Measurements from ENCODE around the gene ATL2.
"Not testable (repeated sequence)": the region's sequence is repeated elsewhere in the genome, so short reads cannot be mapped to it uniquely, and the experiment has no call there.

Gene ATL2

DNA sequence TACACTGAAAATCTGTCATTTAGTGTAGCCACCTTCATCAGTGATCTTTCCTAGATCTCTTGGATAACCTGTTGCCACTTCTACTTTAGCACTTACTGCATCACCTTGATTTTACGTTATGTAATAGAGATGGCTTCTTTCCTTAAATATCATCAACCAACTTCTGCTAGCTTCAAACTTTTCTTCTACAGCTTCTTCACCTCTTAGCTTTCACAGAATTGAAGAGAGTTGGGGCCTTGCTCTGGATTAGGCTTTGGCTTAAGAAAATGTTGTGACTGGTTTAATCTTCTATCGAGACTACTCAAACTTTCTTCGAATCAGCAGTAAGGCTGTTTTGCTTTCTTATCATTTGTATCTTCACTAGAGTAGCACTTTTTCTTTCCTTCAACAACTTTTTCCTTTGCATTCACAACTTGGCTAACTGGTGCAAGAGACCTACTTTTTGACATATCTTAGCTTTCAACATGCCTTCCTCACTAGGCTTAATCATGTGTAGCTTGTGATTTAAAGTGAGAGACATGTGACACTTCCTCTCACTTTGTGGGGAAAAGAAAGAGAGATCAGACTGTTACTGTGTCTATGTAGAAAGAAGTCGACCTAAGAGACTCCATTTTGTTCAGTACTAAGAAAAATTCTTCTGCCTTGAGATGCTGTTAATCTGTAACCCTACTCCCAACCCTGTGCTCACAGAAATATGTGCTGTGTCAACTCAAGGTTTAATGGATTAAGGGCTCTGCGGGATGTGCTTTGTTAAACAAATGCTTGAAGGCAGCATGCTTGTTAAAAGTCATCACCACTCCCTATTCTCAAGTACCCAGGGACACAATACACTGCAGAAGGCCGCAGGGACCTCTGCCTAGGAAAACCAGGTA, 99.6 kb downstream of the ATL2 start:
- in situ Hi-C loops (cut with MboI; ENCODE audit: low sequenced_read_pairs) = no loop called here

DNA sequence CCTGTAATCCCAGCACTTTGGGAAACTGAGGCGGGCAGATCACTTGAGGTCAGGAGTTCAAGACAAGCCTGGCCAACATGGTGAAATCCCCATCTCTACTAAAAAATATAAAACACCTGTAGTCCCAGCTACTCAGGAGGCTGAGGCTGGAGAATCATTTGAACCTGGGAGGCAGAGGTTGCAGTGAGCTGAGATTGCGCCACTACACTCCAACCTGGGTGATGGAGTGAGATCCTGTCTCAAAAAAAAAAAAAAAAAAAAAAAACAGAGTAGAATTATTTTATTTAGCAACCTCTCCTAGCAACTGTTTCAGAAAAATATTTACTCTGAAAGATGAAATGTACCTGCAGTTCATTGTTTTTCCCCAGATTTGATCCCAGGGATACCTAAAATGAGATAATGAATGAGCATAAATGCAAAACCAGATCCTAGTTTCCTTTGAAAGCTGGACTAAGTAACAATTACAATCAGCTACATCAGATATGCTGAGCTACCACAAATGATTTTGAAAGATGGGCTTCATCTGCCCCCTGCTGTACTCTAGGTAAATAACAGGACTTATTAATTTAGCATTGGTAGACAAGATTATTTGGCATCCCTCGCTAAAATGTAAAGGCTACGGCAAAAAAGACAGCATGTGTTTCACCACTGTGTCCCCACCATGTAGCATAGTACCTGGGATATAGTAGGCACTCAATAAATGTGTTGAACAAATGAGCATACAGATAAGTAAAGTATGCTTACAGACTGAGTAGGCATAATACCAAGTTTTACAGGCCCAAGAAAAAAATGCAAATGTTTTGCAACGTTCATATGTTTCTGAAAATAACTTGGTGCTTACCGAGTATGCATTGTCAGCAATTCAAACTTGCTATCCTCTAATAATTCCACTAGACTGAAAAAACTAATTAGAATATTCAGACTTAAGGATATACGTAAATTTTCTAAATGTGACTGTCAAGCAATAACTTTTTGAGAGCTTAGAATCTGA, 102.5 kb downstream of the ATL2 start:
- in situ Hi-C loops (cut with MboI; ENCODE audit: low sequenced_read_pairs) = no loop called here

DNA sequence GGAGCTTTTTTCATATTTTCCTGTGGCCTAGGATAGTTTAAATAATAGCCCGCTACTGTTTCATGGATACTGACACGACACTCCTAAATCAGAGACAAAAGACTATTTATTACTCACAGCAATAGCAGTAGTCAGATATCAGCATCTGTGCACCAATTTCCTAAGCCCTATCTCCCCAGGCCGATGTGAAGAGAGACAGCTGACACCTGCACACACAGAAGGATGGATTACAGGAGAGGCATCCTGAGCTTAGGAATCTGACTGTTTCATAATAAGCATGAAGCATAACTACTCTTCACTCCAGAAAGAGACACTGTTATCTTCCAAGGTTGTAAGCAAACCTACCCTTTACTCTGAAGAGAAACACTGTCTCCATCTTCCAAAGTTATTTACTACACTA, 105.4 kb downstream of the ATL2 start:
- in situ Hi-C loops (cut with MboI; ENCODE audit: low sequenced_read_pairs) = no loop called here

DNA sequence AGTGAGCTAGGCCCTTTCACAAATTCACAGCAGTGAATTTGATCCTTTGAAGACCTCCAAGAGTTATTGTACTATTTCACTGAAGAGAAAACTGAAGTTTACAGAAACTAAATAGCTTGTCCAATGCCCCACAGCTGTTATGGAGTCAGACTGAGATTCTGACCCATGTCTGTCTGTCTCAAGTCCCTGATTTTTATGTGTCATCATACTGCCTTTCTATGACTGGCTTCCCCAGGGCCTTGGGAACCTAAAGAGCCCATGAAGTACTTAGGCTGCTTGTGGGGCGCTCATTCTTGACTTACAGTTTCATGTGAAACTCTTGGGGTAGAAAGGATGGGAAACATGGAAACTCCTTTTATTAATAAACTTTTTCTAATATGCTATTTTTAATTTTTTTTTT, 107.7 kb downstream of the ATL2 start:
- in situ Hi-C loops (cut with MboI; ENCODE audit: low sequenced_read_pairs) = no loop called here

DNA sequence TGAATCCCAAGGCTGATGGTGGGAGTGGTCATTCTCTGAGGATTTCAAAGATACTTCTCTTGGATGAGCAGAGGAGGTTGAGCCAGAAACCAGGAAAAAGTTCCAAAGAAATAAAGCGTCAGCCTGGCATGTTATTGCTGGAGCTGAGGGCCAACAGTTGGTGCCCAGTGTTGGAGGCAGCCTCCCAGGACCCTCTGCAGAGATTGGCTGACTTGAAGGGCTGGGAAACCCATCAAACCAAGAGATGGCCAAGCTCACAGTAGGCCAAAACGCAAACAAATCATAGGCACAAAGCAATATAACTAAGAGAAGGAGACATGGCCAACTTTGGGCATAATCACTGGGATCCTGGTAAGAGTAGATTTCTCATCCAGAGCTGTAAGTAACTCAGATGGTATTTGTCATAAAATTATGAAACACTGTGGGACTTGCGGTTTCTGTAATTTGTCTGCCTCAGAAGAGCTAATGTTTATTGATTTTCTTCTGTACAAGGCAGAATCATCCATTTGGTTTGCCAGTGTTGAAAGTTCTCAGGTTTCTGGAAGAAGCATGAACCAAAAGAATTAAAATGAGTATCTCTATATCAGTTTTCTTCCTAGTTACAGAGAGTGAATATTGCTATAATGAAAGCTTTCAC, 108.3 kb downstream of the ATL2 start:
- in situ Hi-C loops (cut with MboI; ENCODE audit: low sequenced_read_pairs) = no loop called here

DNA sequence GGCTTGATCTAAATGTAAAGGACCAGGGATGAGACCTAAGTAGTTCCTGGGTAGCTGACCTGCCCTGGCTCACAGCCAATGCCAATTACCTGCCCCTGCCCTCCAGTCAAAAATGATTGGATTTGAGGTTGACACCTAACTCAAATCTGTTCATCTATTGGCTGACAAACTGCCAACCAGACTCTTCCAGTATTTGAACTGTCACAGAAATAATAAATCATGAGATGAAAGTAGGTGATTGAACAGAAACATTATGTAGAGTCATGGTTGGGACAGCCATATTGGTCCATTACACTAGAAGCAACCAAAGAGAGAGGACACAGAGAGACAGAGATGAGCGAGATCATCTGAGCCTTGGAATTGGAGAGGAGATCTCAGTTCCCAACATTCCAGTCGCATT, 109.1 kb downstream of the ATL2 start:
- in situ Hi-C loops (cut with MboI; ENCODE audit: low sequenced_read_pairs) = no loop called here

DNA sequence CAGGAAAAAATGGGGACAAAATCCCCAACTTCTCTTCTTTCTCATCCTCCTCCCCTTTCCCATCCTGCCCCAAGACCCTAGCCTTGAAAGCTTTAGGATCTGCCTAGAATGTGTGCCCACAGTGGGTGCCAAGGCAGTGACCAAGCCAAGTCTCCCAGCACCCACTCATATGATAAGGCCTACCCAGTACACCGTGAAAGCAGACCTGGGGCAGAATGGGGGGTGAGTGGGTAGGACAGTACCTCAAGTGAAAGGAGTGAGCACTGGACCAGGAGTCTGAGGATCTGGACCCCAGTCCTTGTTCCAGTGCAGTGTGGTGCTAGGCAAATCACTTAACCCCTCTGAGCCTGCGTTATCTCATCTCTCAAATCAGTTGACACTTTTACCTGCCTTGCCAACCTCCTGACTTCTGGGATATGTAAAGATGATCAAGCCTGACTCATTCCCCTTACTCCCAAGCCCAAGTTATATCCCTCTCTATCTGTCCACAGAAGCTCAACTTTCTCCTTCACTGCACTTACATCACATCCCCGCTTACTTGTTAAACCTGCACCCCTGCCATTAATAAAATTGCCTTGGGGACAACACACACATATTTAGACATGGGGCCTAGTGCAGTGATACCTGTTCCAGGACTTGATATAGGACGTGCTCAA, 109.7 kb downstream of the ATL2 start:
- in situ Hi-C loops (cut with MboI; ENCODE audit: low sequenced_read_pairs) = no loop called here

DNA sequence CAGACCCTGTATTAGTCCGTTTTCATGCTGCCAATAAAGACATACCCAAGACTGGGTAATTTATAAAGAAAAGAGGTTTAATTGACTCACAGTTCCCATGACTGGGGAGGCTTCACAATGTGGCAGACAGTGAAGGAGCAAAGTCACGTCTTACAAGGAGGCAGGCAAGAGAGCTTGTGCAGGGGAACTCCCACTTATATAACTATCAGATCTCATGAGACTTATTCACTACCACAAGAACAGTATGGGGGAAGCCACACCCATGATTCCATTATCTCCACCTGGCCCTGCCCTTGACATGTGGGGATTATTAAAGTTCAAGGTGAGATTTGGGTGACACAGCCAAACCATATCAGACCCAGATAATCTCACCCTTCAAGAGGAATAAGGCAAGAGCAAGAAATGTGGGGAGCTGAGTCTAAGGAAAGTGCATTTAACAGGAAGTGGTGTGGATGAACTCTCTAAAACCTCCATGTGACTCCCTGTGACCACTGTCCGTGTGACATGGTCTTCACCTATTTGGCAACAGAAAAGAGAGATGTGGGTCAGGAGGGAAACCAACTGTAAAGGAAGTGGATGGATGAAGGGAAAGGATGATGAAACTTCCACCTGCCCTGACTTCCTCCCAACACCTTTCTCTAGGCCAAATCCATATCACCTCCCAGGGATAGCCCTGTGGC, 110.6 kb downstream of the ATL2 start:
- in situ Hi-C loops (cut with MboI; ENCODE audit: low sequenced_read_pairs) = no loop called here

DNA sequence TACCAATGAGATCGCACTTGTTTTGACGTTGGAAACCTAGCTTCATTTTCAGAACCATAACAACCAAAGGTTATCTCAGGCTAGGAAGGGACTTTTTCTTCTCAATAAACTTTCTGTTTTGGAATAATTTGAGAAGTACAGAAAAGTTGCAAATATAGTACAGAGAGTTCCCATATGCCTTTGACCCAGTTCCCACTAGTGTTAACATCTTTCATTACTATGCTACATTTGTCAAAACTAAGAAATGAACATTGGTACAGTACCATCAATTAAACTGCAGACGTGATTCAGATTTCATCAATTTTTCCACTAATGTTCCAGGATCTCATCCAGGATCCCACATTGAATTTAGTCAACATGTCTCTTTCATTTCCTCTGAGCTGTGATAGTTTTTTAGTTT, 111.6 kb downstream of the ATL2 start:
- in situ Hi-C loops (cut with MboI; ENCODE audit: low sequenced_read_pairs) = no loop called here

DNA sequence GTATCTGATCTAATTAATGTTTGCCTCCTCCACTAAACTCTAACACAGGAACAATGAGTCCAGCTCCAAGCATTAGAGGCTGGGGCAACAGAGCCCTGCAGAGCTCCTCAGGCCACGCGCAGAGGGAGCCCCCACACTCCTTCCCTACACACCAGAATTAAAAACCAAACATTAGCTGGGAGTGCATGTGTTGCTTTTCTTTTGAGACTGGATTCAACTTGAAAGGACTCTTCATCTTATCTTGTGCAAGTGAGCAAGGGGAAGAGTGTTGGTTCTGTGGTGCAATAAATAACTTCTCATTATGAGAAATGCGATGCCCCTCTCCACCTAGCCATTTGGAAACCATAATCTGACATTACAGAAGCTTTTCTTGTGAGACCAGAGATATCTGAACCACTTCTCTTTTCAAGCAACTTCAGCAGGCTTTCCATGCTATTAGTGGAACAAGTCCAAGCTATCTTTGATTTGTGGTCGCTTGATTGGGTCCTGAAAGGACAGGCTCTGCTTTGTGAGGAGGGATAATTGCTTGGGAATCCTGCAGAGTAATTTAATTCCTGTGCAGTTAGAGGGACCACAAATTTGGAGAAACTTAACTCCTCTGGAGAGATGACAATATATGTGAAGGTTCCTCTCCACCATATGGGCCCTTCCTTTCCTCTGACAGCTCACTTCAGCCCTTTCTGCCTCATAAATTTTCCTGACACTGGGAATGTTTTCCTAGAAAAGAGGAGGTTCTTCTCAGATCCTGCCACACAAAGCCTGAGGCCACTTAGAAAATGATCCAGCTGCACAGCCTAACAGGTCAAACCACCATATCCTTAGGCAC, 112.5 kb downstream of the ATL2 start:
- in situ Hi-C loops (cut with MboI; ENCODE audit: low sequenced_read_pairs) = no loop called here

DNA sequence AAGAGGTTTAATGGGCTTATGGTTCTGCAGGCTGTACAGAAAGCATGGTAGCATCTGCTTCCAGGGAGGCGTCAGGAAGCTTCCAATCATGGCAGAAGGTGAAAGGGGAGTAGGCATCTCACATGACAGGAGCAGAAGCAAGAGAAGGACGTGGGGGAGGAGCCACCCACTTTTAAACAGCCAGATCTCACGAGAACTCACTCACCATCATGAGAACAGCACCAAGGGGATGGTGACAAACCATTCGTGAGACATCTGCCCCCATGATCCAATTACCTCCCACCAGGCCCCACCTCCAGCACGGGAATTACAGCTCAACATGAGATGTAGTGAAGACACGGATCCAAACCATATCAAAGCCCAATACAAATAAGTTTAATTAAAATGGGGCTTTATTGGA, 113.8 kb downstream of the ATL2 start:
- in situ Hi-C loops (cut with MboI; ENCODE audit: low sequenced_read_pairs) = no loop called here

DNA sequence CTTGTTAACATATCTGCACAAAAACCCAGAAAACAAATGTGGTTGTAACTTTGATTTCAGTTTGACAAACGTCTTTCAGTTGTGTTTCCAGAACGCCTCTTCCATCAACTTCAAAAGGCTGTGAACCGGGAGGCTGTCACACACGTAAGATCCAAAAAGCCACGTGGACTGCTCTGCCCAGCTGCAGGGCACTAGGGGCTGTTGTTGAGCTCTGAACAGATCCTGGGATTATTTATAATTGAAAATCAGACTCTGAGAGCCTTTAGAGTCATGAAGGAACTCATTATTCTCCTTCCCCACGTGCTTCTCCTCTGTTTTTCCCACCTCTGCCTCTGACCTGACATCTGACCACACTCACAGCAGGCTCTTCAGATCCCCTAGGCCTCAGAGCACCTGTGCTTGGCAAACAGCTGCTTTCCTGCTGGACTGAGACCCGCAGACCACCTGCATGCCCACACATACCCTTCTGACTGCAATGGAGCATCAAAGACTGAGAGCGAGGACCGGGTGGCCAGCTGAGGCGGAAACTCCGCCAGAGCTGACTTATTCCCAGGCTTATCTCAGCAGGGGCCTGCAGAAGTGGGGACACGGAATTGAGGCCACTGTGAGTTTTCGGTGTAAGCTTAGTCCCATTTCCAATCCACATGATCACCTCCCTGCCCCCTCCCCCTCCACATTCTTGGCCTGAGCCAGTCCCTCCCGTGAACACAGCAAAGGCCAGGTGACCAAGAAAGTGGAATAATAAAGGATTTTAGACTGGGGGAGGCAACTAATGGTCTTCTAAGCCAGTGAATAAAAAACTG, 114.8 kb downstream of the ATL2 start:
- in situ Hi-C loops (cut with MboI; ENCODE audit: low sequenced_read_pairs) = no loop called here

DNA sequence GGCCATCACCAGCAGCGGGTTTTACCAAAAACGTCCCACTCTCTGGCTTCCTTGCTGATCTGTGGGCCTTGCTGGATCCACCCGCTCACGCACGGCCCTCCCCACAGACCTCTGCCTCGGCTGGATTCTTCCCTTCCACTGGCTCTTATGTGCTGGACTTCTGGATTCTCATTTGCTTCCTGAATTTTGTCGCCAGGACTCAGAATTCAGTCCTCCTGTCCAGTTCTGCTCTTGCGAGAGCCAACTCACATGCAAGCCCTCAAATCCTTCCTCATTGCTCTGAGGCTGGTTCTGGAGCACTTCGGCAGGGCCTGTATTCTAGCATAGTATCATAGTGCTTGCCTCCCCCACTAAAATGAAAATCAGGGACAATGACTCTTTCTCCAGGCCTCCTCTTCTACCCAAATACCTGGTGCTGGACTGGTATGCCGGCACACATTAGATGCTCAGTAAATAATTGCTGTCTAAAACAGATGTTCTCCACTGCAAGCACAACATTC, 115.5 kb downstream of the ATL2 start:
- in situ Hi-C loops (cut with MboI; ENCODE audit: low sequenced_read_pairs) = no loop called here

DNA sequence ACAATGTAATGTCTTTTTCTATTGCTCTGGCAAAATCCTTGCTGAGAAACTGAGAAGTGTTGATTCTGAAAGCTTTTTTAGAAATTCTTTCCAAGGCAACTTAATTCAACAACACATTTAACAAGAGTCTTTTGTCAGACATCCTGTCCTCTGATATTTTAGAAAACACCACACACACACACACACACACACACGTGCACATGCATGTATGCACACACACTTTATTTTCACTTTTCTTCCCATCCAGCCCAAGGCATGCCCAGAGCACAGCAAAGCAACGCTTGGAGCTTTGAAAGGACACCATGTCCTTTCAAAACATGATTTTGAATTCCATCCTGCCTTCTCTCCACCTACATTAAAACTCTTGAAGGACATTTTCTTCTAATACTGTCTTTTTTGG, 116.1 kb downstream of the ATL2 start:
- in situ Hi-C loops (cut with MboI; ENCODE audit: low sequenced_read_pairs) = no loop called here

DNA sequence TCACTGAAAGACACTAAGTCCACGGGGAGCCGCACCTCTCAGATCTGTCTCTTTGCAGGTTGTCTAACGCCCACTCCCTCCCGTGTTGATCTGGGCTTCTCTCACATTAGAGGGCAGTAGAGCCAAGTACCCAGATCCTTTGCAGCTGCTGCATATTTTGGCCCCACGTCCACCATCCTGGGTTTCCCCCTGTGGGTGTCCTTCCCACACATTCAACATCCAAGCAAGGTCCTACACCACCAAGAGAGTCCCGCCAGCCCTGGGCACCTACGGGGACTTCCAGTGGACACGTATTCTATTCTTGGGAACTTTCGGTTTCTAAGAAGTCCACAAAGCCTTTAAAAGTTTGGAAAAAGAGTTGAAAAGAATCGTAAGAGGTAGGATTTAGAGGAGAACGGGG, 116.6 kb downstream of the ATL2 start:
- in situ Hi-C loops (cut with MboI; ENCODE audit: low sequenced_read_pairs) = no loop called here

DNA sequence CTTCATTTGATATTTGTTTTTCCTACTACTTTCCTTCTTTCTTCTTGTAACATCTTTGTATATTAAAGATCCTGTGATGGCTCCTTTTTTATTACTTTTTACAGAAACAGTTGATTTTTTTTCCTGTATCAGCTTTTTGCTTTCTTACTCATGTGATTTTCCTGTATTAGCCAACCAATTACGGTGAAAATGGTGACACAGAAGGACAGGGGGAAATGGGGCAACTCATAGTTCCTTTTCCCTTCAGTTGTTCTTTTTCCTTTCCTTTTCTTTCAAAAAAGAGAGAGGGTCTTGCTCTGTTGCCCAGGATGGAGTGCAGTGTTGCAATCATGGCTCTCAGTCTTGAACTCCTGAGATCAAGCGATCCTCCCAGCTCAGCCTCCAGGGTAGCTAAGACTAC, 117.8 kb downstream of the ATL2 start:
- in situ Hi-C loops (cut with MboI; ENCODE audit: low sequenced_read_pairs) = no loop called here

DNA sequence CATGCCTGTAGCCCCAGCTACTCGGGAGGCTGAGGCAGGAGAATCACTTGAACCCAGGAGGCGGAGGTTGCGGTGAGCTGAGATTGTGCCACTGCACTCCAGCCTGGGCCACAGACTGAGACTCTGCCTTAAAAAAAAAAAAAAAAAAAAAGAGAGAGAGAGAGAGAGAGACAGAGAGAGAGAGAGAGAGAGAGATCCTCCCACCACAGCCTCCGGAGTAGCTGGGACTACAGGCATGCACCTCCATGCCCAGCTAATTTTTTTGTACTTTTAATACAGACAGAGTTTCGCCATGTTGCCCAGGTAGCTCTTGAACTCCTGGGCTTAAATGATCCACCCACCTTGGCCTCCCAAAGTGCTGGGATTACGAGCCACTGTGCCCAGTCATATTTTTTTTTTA, 119.4 kb downstream of the ATL2 start:
- in situ Hi-C loops (cut with MboI; ENCODE audit: low sequenced_read_pairs) = not testable (repeated sequence)

DNA sequence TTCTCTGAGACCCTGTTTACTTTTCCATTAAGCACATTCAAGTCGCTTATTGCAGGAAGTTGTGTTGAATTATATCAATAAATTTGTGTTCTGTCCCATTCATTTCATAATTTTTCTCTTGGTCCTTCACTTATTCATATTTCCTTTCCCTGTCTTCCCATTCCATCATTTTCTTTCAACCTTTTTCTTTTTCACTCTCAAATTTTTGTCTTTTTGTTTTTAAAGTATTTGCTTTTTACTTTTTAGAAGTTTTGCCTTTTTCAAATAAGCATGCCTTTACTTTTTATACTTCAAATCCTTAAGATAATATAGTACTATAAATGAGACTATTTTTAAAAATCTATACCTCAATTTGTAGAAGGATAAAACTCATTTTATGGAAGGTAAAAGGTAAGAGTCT, 120.5 kb downstream of the ATL2 start:
- in situ Hi-C loops (cut with MboI; ENCODE audit: low sequenced_read_pairs) = no loop called here

Data from hTERT RPE-1 (cell line).